GM04503 (cell line): Measurements from ENCODE around the gene ROBO2.
"Not testable (repeated sequence)": the region's sequence is repeated elsewhere in the genome, so short reads cannot be mapped to it uniquely, and the experiment has no call there.

Experiments
- DNase-seq: peaks from one replicate; pipeline ENCODE4 v3.0.0-alpha.2; 2012; ENCODE audit warnings: low read depth

Gene ROBO2

GRCh38 chr3:77328690-77329089, 288.8 kb downstream of the ROBO2 start:
- DNase-seq, result peak; percentile 16

- peak; percentile 22 for DNase-seq
Measured at GRCh38 chr3:77329116-77329515, 289.2 kb downstream of the ROBO2 start.

DNA sequence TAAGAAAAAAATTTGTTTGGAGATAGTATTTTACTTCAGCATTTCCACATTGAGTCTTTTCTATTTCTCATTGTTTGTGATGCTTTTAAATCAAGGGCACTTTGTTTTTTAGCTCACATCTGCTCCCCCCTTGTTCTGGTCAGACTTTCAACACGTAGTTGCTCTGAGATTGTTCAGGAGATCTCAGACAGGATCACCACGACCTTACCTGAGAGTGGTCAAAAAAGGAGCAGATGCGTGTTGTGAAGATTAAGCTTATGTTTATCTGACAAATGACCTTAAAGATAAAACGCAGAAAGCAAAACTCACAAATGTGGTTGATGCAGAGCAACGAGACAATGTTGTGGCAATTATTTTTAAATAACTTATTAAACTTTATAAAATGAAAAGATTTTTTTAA, 298.3 kb downstream of the ROBO2 start:
- no peak for DNase-seq

DNA sequence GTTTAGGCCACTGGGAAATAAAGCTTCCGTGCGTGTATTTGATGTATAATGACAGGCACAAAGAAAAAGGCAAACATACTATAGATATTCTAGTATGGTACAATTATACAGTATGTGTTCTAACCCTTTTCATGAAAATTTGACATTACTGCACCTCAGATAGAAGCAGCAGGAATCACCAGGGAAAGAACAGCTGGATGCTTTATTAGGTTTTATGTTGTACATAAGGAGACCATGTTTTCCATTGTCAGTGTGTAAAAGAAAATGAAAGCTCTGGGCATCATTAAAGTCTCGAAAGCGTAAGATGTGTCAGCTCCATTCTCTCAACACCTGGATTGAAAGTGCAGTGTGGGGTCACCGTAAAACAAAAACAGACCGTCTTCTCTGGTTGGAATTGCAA, 302.1 kb downstream of the ROBO2 start:
- no peak for DNase-seq

GRCh38 chr3:77342688-77343087, 302.8 kb downstream of the ROBO2 start:
- no peak for DNase-seq

GRCh38 chr3:77345009-77345408, 305.1 kb downstream of the ROBO2 start:
- no peak for DNase-seq

GRCh38 chr3:77348244-77348855, 308.5 kb downstream of the ROBO2 start:
- no peak for DNase-seq

- DNase-seq, result no peak
Measured at GRCh38 chr3:77354958-77355357, 315.1 kb downstream of the ROBO2 start.

GRCh38 chr3:77362936-77363335, 323.0 kb downstream of the ROBO2 start:
- DNase-seq, result no peak

DNA sequence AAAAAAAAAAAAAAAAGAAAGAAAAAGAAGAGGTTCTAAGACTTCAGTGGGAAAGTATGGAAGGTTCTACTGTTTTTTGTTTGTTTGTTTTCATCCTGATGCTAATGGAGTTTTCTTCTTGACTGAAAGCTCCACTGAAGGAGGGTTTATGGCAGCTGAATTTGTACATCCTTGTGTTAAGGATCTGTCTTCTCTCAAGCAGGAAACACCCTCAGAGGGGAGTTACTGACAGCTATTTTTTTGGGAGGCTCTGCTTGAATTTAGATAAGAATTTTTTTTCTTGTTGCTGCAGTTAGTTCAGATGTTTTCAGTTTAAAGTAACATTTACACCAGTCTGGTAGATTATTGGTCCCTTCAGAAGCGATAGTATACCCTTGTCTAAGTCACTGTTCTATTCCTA, 325.3 kb downstream of the ROBO2 start:
- DNase-seq, result no peak

DNA sequence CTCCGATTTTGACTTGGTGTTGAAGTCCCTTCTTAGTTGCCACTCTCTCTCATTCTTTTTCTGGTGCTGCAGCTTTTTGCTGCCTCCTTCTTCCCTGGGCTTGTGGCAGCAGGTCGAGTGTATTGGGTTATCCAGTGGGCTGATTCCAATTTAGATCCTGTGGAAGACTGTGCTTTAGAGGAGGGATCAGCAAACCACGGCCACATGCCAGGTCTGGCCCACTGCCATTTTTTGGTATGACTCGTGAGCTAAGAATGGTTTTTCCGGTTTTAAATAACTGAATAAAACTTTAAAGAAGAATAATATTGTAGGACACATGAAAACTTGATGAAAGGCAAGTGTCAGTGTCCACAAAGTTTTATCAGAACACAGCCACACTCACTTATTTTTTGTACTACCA, 330.5 kb downstream of the ROBO2 start:
- peak; percentile 4 for DNase-seq

GRCh38 chr3:77372018-77372417, 332.1 kb downstream of the ROBO2 start:
- DNase-seq, result no peak

GRCh38 chr3:77372634-77373346, 332.9 kb downstream of the ROBO2 start:
- DNase-seq, result no peak

DNA sequence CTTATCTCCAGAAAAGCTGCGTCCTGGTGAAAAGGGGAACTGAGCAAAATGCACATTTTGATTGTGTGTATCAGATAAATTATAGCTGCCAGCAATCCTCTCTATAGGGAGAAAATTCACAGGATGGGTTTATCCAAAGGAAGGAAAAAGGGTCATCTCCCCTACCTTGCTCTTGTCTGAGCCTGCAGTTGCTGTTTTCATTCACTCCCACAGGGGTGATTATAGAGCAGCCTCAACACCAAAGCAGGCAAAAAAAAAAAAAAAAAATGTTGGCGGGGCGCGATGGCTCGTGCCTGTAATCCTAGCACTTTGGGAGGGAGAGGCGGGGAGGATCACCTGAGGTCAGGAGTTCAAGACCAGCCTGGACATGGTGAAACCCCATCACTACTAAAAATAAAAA, 333.7 kb downstream of the ROBO2 start:
- no peak for DNase-seq

DNA sequence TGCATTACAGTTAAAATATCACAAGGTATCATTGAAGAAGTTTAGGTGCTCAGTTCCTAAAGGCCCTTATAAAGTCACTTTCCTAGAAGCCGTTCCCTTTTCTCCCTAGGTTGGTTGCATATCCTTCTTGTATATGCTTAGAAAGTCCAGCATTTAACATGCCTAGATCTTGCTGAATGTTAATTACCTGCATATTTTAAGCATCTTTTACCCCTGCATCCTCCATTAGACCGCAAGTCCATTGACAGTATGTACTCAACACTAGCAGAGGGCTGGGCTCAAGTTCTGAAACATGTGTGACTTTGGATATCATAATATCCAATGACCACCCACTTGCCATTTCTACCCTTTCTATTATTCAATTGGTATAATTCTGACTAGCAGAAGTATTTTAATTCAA, 336.6 kb downstream of the ROBO2 start:
- no peak for DNase-seq

DNA sequence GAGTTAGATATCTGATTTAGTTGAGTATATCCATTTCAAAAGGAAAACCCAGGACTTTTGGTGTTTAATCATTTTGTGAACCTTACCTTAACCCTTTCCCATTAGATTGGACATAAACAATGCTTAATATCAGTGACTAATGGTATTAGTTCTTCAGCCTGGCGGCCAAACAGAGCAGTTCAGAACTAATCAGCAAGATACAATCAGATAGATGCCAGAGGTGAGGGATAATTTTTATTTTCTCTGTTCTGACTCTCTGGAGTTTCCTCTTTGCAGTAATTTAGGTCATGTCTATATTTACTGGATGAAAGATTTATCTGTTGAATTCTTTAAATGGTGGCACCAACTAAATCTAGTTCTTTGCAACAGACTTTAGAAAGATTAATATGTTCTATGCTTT, 337.8 kb downstream of the ROBO2 start:
- DNase-seq, result no peak

- DNase-seq, result no peak
Measured at GRCh38 chr3:77380136-77380535, 340.2 kb downstream of the ROBO2 start.

DNA sequence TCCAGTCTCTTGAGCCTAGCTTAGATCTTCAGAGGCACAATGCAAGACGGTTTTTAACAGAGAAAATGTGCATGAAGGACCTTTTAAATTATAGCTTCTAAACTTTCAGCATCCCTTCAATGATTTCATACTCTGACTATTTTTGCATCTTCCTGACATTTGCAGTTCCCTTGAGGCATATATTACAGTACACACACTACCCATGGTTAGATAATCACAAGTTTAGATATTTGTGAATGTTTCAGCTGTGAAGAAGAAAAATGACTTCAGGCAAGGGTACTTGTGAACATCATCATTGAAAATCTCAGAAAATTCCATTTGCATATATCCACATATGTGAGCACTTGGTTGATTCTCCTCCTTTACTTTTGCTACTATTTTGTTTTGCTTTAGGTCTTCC, 341.5 kb downstream of the ROBO2 start:
- no peak for DNase-seq

GRCh38 chr3:77392181-77392580, 352.3 kb downstream of the ROBO2 start:
- no peak for DNase-seq

GRCh38 chr3:77394046-77394445, 354.1 kb downstream of the ROBO2 start:
- no peak for DNase-seq

GRCh38 chr3:77404871-77405270, 365.0 kb downstream of the ROBO2 start:
- DNase-seq, result no peak

- DNase-seq, result no peak
Measured at GRCh38 chr3:77407441-77407840, 367.5 kb downstream of the ROBO2 start.

DNA sequence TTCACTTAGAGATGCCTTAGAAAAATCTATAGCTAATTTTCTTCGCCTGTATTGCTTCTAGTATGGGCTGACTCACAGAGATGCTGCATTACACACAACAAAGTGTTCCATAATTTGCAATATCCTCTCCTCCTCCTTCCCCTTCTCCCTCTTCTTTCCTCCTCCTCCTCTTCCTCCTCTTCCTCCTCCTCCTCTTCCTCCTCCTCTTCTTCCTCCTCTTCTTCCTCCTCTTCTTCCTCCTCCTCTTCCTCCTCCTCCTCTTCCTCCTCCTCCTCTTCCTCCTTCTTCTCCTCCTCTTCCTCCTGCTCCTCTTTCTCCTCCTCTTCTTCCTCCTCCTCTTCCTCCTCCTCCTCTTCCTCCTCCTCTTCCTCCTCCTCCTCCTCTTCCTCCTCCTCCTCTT, 370.4 kb downstream of the ROBO2 start:
- DNase-seq, result not testable (repeated sequence)

- no peak for DNase-seq
Measured at GRCh38 chr3:77411334-77411733, 371.4 kb downstream of the ROBO2 start.
